WTC11 (cell line): ENCODE measurements around the gene ZNF419.

Experiments used
- CTCF ChIP-seq: fragments of 200-600 bp; IDR thresholded peaks from 2 replicates; pipeline ENCODE4 v1.8.0; 2022; ENCODE audit warnings: antibody characterized with exemption
- ETV6 ChIP-seq: sonication (generic); formaldehyde crosslinking; IDR thresholded peaks from 2 replicates; pipeline ENCODE4 v1.8.1; 2022; ENCODE audit warnings: mild to moderate bottlenecking, missing genetic modification reagents
- FOXP4 ChIP-seq: sonication (generic); formaldehyde crosslinking; IDR thresholded peaks from 2 replicates; pipeline ENCODE4 v1.8.0; 2022; ENCODE audit warnings: mild to moderate bottlenecking, missing genetic modification reagents
- JUN ChIP-seq: sonication (generic); formaldehyde crosslinking; IDR thresholded peaks from 2 replicates; pipeline ENCODE4 v1.8.0; 2023; ENCODE audit warnings: mild to moderate bottlenecking, missing genetic modification reagents
- NFYB ChIP-seq: sonication (generic); formaldehyde crosslinking; conservative IDR thresholded peaks from 2 replicates; pipeline ENCODE4 v1.8.0; 2022; ENCODE audit warnings: low read depth, missing genetic modification reagents
- NR1H2 ChIP-seq: sonication (generic); formaldehyde crosslinking; IDR thresholded peaks from 2 replicates; pipeline ENCODE4 v1.9.0; 2021; ENCODE audit warnings: mild to moderate bottlenecking, moderate library complexity, missing genetic modification reagents
- TCF7 ChIP-seq: sonication (generic); formaldehyde crosslinking; IDR thresholded peaks from 2 replicates; pipeline ENCODE4 v1.8.0; 2022; ENCODE audit warnings: mild to moderate bottlenecking, low read depth, missing genetic modification reagents, moderate library complexity
- USF2 ChIP-seq: sonication (generic); formaldehyde crosslinking; IDR thresholded peaks from 2 replicates; pipeline ENCODE4 v1.8.1; 2023; ENCODE audit warnings: mild to moderate bottlenecking, missing genetic modification reagents, moderate library complexity
- TF ChIP-seq, protein P1 (sequence below): fragments of 250-450 bp; sonication (Bioruptor Pico); IDR thresholded peaks from 2 replicates; pipeline ENCODE4 v1.9.0; 2021; ENCODE audit warnings: mild to moderate bottlenecking
- TF ChIP-seq, protein P2 (sequence below): sonication (generic); formaldehyde crosslinking; IDR thresholded peaks from 2 replicates; pipeline ENCODE4 v1.8.1; 2022; ENCODE audit warnings: low read depth, missing genetic modification reagents, borderline replicate concordance

DNA sequence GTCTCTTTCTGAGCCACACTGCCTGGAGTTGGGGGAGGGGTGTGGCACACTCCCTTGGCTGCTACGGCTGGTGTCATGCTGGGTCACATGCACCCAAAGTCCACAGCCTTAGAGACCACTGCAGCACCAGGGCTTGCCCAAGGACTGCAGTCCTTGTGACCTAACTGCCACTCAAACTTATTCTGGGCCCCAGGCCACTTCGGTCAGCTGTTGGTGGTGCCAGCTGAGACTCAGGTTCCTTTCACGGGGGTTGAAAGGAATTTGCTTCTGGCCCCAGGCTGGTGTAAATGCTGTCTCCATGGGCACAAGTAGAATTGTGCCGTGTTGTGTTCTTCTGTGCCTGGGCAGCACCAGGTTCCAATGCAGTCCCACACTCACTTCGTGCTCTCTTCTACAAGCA, 21.1 kb upstream of the ZNF419 start:
- TF ChIP-seq, protein P1, sequence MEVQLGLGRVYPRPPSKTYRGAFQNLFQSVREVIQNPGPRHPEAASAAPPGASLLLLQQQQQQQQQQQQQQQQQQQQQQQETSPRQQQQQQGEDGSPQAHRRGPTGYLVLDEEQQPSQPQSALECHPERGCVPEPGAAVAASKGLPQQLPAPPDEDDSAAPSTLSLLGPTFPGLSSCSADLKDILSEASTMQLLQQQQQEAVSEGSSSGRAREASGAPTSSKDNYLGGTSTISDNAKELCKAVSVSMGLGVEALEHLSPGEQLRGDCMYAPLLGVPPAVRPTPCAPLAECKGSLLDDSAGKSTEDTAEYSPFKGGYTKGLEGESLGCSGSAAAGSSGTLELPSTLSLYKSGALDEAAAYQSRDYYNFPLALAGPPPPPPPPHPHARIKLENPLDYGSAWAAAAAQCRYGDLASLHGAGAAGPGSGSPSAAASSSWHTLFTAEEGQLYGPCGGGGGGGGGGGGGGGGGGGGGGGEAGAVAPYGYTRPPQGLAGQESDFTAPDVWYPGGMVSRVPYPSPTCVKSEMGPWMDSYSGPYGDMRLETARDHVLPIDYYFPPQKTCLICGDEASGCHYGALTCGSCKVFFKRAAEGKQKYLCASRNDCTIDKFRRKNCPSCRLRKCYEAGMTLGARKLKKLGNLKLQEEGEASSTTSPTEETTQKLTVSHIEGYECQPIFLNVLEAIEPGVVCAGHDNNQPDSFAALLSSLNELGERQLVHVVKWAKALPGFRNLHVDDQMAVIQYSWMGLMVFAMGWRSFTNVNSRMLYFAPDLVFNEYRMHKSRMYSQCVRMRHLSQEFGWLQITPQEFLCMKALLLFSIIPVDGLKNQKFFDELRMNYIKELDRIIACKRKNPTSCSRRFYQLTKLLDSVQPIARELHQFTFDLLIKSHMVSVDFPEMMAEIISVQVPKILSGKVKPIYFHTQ (CRISPR knock-in tag), result no peak
- no peak for TF ChIP-seq CTCF
- no peak for TF ChIP-seq USF2 (CRISPR knock-in tag)
- no peak for TF ChIP-seq TCF7 (CRISPR knock-in tag)
- no peak for TF ChIP-seq FOXP4
- TF ChIP-seq JUN, result no peak
- TF ChIP-seq, protein P2, sequence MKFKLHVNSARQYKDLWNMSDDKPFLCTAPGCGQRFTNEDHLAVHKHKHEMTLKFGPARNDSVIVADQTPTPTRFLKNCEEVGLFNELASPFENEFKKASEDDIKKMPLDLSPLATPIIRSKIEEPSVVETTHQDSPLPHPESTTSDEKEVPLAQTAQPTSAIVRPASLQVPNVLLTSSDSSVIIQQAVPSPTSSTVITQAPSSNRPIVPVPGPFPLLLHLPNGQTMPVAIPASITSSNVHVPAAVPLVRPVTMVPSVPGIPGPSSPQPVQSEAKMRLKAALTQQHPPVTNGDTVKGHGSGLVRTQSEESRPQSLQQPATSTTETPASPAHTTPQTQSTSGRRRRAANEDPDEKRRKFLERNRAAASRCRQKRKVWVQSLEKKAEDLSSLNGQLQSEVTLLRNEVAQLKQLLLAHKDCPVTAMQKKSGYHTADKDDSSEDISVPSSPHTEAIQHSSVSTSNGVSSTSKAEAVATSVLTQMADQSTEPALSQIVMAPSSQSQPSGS, result no peak
- no peak for TF ChIP-seq NFYB (CRISPR knock-in tag)
- TF ChIP-seq ETV6 (CRISPR knock-in tag), result no peak
- TF ChIP-seq NR1H2, result no peak
